Measurements from ENCODE around the gene ALDH1A2.

The ALDH1A2 gene

GRCh38 chr15:57994221-57995049, 71.1 kb downstream of the ALDH1A2 start:
- DNase-seq: no peak

- DNase-seq: no peak
These were observed 71.9 kb downstream of the ALDH1A2 start for GRCh38 chr15:57993409-57994145.

- no peak for DNase-seq
These were observed 72.7 kb downstream of the ALDH1A2 start for GRCh38 chr15:57992761-57993355.

GRCh38 chr15:57973534-57973933, 92.0 kb downstream of the ALDH1A2 start:
- no peak for DNase-seq

GRCh38 chr15:57972864-57973263, 92.6 kb downstream of the ALDH1A2 start:
- no peak for DNase-seq

- DNase-seq: no peak
These were observed 95.5 kb downstream of the ALDH1A2 start for GRCh38 chr15:57969996-57970395.

- DNase-seq: no peak
These were observed 96.2 kb downstream of the ALDH1A2 start for GRCh38 chr15:57969355-57969754.

- no peak for DNase-seq
These were observed 102.6 kb downstream of the ALDH1A2 start for GRCh38 chr15:57962887-57963286.

GRCh38 chr15:57961919-57962318, 103.6 kb downstream of the ALDH1A2 start:
- no peak for DNase-seq

- no peak for DNase-seq
These were observed 108.4 kb downstream of the ALDH1A2 start for GRCh38 chr15:57957113-57957512.

GRCh38 chr15:57953874-57954273, 111.6 kb downstream of the ALDH1A2 start:
- DNase-seq: no peak

- no peak for DNase-seq
These were observed 114.1 kb downstream of the ALDH1A2 start for GRCh38 chr15:57951328-57951932.

GRCh38 chr15:57950381-57950946, 115.0 kb downstream of the ALDH1A2 start:
- DNase-seq: no peak

- DNase-seq: no peak
These were observed 116.1 kb downstream of the ALDH1A2 start for GRCh38 chr15:57949374-57949943.

GRCh38 chr15:57948351-57949289, 116.9 kb downstream of the ALDH1A2 start:
- DNase-seq: no peak

- no peak for DNase-seq
These were observed 117.7 kb downstream of the ALDH1A2 start for GRCh38 chr15:57947781-57948180.

GRCh38 chr15:57947282-57947681, 118.2 kb downstream of the ALDH1A2 start:
- no peak for DNase-seq

- no peak for DNase-seq
These were observed 118.9 kb downstream of the ALDH1A2 start for GRCh38 chr15:57946491-57947048.

- DNase-seq: no peak
These were observed 119.9 kb downstream of the ALDH1A2 start for GRCh38 chr15:57945616-57946015.

- DNase-seq: no peak
These were observed 121.6 kb downstream of the ALDH1A2 start for GRCh38 chr15:57943754-57944420.

GRCh38 chr15:57943171-57943570, 122.3 kb downstream of the ALDH1A2 start:
- DNase-seq: no peak

All from NCI-H2107 (cell line).